HepG2 (cell line): ENCODE measurements around the gene ARL10. TPM values are rescaled to one million over a fixed set of nuclear protein-coding genes. Genes with fewer than 3 reads are reported as not detected.

Experiments
- ARNTL ChIP-seq: sonication (generic); formaldehyde crosslinking; IDR thresholded peaks from 2 replicates; pipeline ENCODE4 v1.4.0; 2020; ENCODE audit warnings: mild to moderate bottlenecking, missing genetic modification reagents
- HNF1B ChIP-seq: sonication (generic); formaldehyde crosslinking; IDR thresholded peaks from 2 replicates; pipeline ENCODE4 v1.5.1; 2020; ENCODE audit warnings: mild to moderate bottlenecking, moderate library complexity, missing genetic modification reagents
- HOXA9 ChIP-seq: sonication (generic); formaldehyde crosslinking; IDR thresholded peaks from 2 replicates; pipeline ENCODE4 v1.8.1; 2022; ENCODE audit warnings: missing genetic modification reagents, mild to moderate bottlenecking, moderate library complexity, borderline replicate concordance
- KAT2B ChIP-seq: fragments of 150-350 bp; IDR thresholded peaks from 2 replicates; pipeline ENCODE4 v1.6.1; 2014; ENCODE audit warnings: low read depth, low read length, borderline replicate concordance
- MIER3 ChIP-seq: IDR thresholded peaks from 2 replicates; pipeline ENCODE4 v1.6.1; 2016; ENCODE audit warnings: missing compliant biosample characterization, borderline replicate concordance
- PAXIP1 ChIP-seq: sonication (generic); formaldehyde crosslinking; conservative IDR thresholded peaks from 2 replicates; pipeline ENCODE4 v1.4.0; 2020; ENCODE audit warnings: mild to moderate bottlenecking, missing genetic modification reagents, moderate library complexity
- PHF21A ChIP-seq: sonication (generic); formaldehyde crosslinking; IDR thresholded peaks from 2 replicates; pipeline ENCODE4 v1.5.0; 2020; ENCODE audit warnings: mild to moderate bottlenecking, missing genetic modification reagents
- ZBTB40 ChIP-seq, 2 experiments: fragments of 450-650 bp in 1 of 2; sonication (generic) in 1 of 2; formaldehyde crosslinking in 1 of 2; IDR thresholded peaks; 2 replicates each; pipeline versions ENCODE4 v1.6.1 to v1.8.0; 2016 to 2022; ENCODE audit warnings: antibody characterized with exemption in 1 of 2, mild to moderate bottlenecking in 1 of 2, missing genetic modification reagents in 1 of 2
- ZBTB8A ChIP-seq: sonication (generic); formaldehyde crosslinking; IDR thresholded peaks from 2 replicates; pipeline ENCODE4 v1.4.0; 2020; ENCODE audit warnings: mild to moderate bottlenecking, low read depth, missing genetic modification reagents, borderline replicate concordance
- ZFP90 ChIP-seq: sonication (generic); formaldehyde crosslinking; IDR thresholded peaks from 2 replicates; pipeline ENCODE4 v1.8.0; 2022; ENCODE audit warnings: missing genetic modification reagents, mild to moderate bottlenecking, inconsistent platforms, borderline replicate concordance
- polyA plus RNA-seq, 8 experiments: library from polyadenylated mRNA; depleted of rRNA in 3 of 8; stranded (reverse) in 7 of 8; unstranded in 1 of 8; fragments of >200 nt; fragmentation: Illumina TruSeq in 4 of 8; extraction: Trizol in 4 of 8; gene quantifications; 2 replicates each; pipeline versions ENCODE4 v1.2.1 to v1.2.3, GENCODE V29; 2011 to 2016; ENCODE audit warnings: low read depth in 4 of 8, missing spikeins in 1 of 8, mixed read lengths in 1 of 8; ENCODE audit not compliant: insufficient read depth in 1 of 8
- total RNA-seq, 5 experiments: library from RNA; depleted of rRNA; stranded (reverse); fragments of >200 nt; fragmentation: Illumina TruSeq; extraction: Trizol; gene quantifications; 2 replicates each; pipeline ENCODE4 v1.2.3, GENCODE V29; 2016; ENCODE audit warnings: low read depth in 1 of 5

The ARL10 gene
- total and polyA plus RNA-seq, 2 of the 13 experiments (the other 11 are each of a cell fraction or from before 2014, with no cell fraction given) = 0.18 to 0.50 TPM

- TF ChIP-seq HOXA9 (CRISPR knock-in tag) = no peak
- no peak for TF ChIP-seq ZBTB8A (CRISPR knock-in tag)
- TF ChIP-seq ZFP90 (CRISPR knock-in tag) = no peak
- 0 out of 2 replicates have a peak, but pooled peaks have one; percentile 1 for TF ChIP-seq HNF1B (CRISPR knock-in tag)
- TF ChIP-seq ZBTB40 (IDR thresholded peaks at IDR 0.05) = no peak
- 0 out of 2 replicates have a peak, but pooled peaks have one; percentile 12 for TF ChIP-seq ZBTB40 (CRISPR knock-in tag; IDR thresholded peaks at IDR 0.05)
- no peak for TF ChIP-seq KAT2B
- no peak for TF ChIP-seq PAXIP1
- TF ChIP-seq ARNTL (CRISPR knock-in tag) = no peak
- no peak for TF ChIP-seq PHF21A (CRISPR knock-in tag)
- no peak for TF ChIP-seq MIER3 (CRISPR knock-in tag)
These were observed 4.3 kb upstream of the ARL10 start (continued) for GRCh38 chr5:176360894-176361436.
